ENCODE measurements around the gene LAMA2. TPM values are rescaled to one million over a fixed set of nuclear protein-coding genes. Genes with fewer than 3 reads are reported as not detected.

Gene LAMA2
- polyA plus RNA-seq, 1 donor from 2014 or later, result 2.5 TPM

- H4K20me1 ChIP-seq (ENCODE audit: insufficient read depth), result no peaks in the 10 kb centered on the region
- no peak overlapping the region for H3K9ac ChIP-seq (ENCODE audit: low read length)
These were observed 510.7 kb downstream of the LAMA2 start for GRCh38 chr6:129393654-129394053.

GRCh38 chr6:129398764-129399163 is 515.8 kb downstream of the LAMA2 start:
- no peaks in the 10 kb centered on the region for H3K36me3 ChIP-seq (ENCODE audit: insufficient read depth, low read length)
- TF ChIP-seq CTCF (IDR thresholded peaks at IDR 0.05; ENCODE audit: poor library complexity, severe bottlenecking) (no peak), SMC3 (conservative IDR thresholded peaks at IDR 0.05; ENCODE audit: poor library complexity) (no peak), TAF1 (IDR thresholded peaks at IDR 0.05; ENCODE audit: low read depth) (no peak), EZH2 (IDR thresholded peaks at IDR 0.05; ENCODE audit: borderline replicate concordance, insufficient read depth, low read length, poor library complexity, severe bottlenecking) (no peak), EP300 (conservative IDR thresholded peaks at IDR 0.05; ENCODE audit: poor library complexity, severe bottlenecking) (no peak), REST (IDR thresholded peaks at IDR 0.05; ENCODE audit: borderline replicate concordance) (no peak)

More at GRCh38 chr6:129393654-129394053, 510.7 kb downstream of the LAMA2 start:
- Histone ChIP-seq H3K9me2 (ENCODE audit: insufficient read depth, low read length) (no peaks in the 10 kb centered on the region), H3K4me3 (ENCODE audit: low read length) (no peak overlapping the region), H3K4me2 (ENCODE audit: low read length) (no peak overlapping the region), H3K79me2 (replicated peaks; ENCODE audit: insufficient read depth, low read length) (no peaks in the 10 kb centered on the region), H3K9me3 (ENCODE audit: low read length) (no peaks in the 10 kb centered on the region), H3K36me3 (ENCODE audit: insufficient read depth, low read length) (no peaks in the 10 kb centered on the region), H2AFZ (ENCODE audit: low read depth, low read length) (no peak overlapping the region), H3K27ac (ENCODE audit: low read length) (no peak overlapping the region), H3K27me3 (ENCODE audit: insufficient read depth, low read depth, low read length) (no peaks in the 10 kb centered on the region), H3F3A (ENCODE audit: insufficient read depth, low read length, poor library complexity, severe bottlenecking) (no peaks in the 10 kb centered on the region)
- TF ChIP-seq SMC3 (conservative IDR thresholded peaks at IDR 0.05; ENCODE audit: poor library complexity), result no peak
- TF ChIP-seq EZH2 (IDR thresholded peaks at IDR 0.05; ENCODE audit: borderline replicate concordance, insufficient read depth, low read length, poor library complexity, severe bottlenecking), result no peak
- TF ChIP-seq CTCF (IDR thresholded peaks at IDR 0.05; ENCODE audit: poor library complexity, severe bottlenecking), result no peak
- no peak for TF ChIP-seq REST (IDR thresholded peaks at IDR 0.05; ENCODE audit: borderline replicate concordance)
- no peak for TF ChIP-seq POLR2AphosphoS5 (IDR thresholded peaks at IDR 0.05)
- TF ChIP-seq MXI1 (conservative IDR thresholded peaks at IDR 0.05; ENCODE audit: poor library complexity, severe bottlenecking), result no peak
- no peak for TF ChIP-seq TAF1 (IDR thresholded peaks at IDR 0.05; ENCODE audit: low read depth)
- no peak for TF ChIP-seq RAD21 (conservative IDR thresholded peaks at IDR 0.05)
- no peak for TF ChIP-seq EP300 (conservative IDR thresholded peaks at IDR 0.05; ENCODE audit: poor library complexity, severe bottlenecking)

More at GRCh38 chr6:129398764-129399163, 515.8 kb downstream of the LAMA2 start:
- no peak overlapping the region for H3K9ac ChIP-seq (ENCODE audit: low read length)
- H3K79me2 ChIP-seq (replicated peaks; ENCODE audit: insufficient read depth, low read length), result no peaks in the 10 kb centered on the region
- no peaks in the 10 kb centered on the region for H3K9me3 ChIP-seq (ENCODE audit: low read length)
- H3K27me3 ChIP-seq (ENCODE audit: insufficient read depth, low read depth, low read length), result no peaks in the 10 kb centered on the region
- no peaks in the 10 kb centered on the region for H3K9me2 ChIP-seq (ENCODE audit: insufficient read depth, low read length)
- no peaks in the 10 kb centered on the region for H4K20me1 ChIP-seq (ENCODE audit: insufficient read depth)
- H3K27ac ChIP-seq (ENCODE audit: low read length), result no peak overlapping the region
- no peak overlapping the region for H2AFZ ChIP-seq (ENCODE audit: low read depth, low read length)
- H3K4me2 ChIP-seq (ENCODE audit: low read length), result no peak overlapping the region
- H3K4me3 ChIP-seq (ENCODE audit: low read length), result no peak overlapping the region
- no peaks in the 10 kb centered on the region for H3F3A ChIP-seq (ENCODE audit: insufficient read depth, low read length, poor library complexity, severe bottlenecking)
